Endothelial cell of umbilical vein (primary cell): Measurements from ENCODE around the gene OR4E2.

Experiments used
- CTCF ChIP-seq, 2 donors: IDR thresholded peaks; 1 replicate in 1 of 2; 2 replicates in 1 of 2; pipeline ENCODE4 v1.5.1; 2011; ENCODE audit warnings: low read length in 2 of 2, mild to moderate bottlenecking in 2 of 2, moderate library complexity in 2 of 2, control low read depth in 1 of 2, inconsistent platforms in 1 of 2, low read depth in 1 of 2; ENCODE audit not compliant: insufficient read depth in 1 of 2; ENCODE audit errors: extremely low read depth in 1 of 2
- TF ChIP-seq, protein P1 (sequence below): IDR thresholded peaks from 2 replicates; pipeline ENCODE4 v1.6.1; 2011; ENCODE audit not compliant: insufficient read depth, insufficient read length

DNA sequence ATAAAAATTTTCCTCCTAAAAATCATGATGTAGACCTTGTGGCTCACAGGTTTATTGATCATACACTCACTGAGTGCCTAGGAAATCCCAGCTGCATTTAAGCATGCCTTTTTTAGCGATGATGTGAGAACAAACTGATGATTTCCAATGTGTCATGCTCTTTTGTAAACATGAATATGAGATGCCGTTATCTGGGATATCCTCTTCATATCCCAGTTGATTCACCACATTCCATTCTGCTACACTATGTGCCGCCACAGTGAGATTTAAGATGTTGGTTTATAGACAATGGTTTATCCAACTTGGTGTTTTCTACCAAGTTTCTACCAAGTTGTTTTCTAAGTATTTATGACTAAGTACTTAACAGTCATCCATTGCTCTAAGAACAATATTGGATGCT, 14.7 kb downstream of the OR4E2 start:
- TF ChIP-seq CTCF (IDR thresholded peaks at IDR 0.05; ENCODE audit: extremely low read depth in 1 of 2, insufficient read depth in 1 of 2, low read depth in 1 of 2, low read length in 2 of 2): no peak
- TF ChIP-seq, protein P1, sequence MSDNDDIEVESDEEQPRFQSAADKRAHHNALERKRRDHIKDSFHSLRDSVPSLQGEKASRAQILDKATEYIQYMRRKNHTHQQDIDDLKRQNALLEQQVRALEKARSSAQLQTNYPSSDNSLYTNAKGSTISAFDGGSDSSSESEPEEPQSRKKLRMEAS: no peak
